HUES64 (cell line): ENCODE data around the gene HADHB. TPM values are rescaled to one million over a fixed set of nuclear protein-coding genes. Genes with fewer than 3 reads are reported as not detected.

ENCODE experiments used
- H3K27ac ChIP-seq: 2 replicates; pipeline ENCODE4 v1.7.0; 2013; ENCODE audit warnings: low read depth, low read length, inconsistent platforms
- H3K27me3 ChIP-seq: 2 replicates; pipeline ENCODE4 v1.6.1; 2013; ENCODE audit warnings: mild to moderate bottlenecking, low read length; ENCODE audit not compliant: insufficient read depth
- H3K36me3 ChIP-seq: 2 replicates; pipeline ENCODE4 v1.6.1; 2013; ENCODE audit warnings: mild to moderate bottlenecking, low read length; ENCODE audit not compliant: insufficient read depth
- H3K4me1 ChIP-seq: 2 replicates; pipeline ENCODE4 v1.6.1; 2013; ENCODE audit warnings: mild to moderate bottlenecking, low read length, moderate library complexity; ENCODE audit not compliant: insufficient read depth
- H3K4me3 ChIP-seq: 2 replicates; pipeline ENCODE4 v1.5.1; 2013; ENCODE audit warnings: mild to moderate bottlenecking, low read length, moderate library complexity
- H3K9ac ChIP-seq: 2 replicates; pipeline ENCODE4 v1.6.1; 2013; ENCODE audit warnings: mild to moderate bottlenecking, low read depth, low read length
- H3K9me3 ChIP-seq: 2 replicates; pipeline ENCODE4 v1.6.1; 2013; ENCODE audit warnings: low read depth, low read length; ENCODE audit not compliant: insufficient read depth
- WGBS: fragments of 150-250, 120-280 bp; methylation state at CpG from one replicate; pipeline ENCODE4 v1.1.7; 2013; ENCODE audit warnings: missing lambda C conversion rate; 5-methylcytosine and 5-hydroxymethylcytosine counted together
- polyA plus RNA-seq, 2 experiments: library from polyadenylated mRNA; stranded (reverse); fragments of 50-300 nt; gene quantifications; one replicate each; pipeline ENCODE4 v1.2.3, GENCODE V29; 2013

The HADHB gene
- 31.9 TPM for polyA plus RNA-seq (2013, experiment 1 of 2)
- polyA plus RNA-seq (2013, experiment 2 of 2): 35.7 TPM

- H3K4me1 ChIP-seq: peaks cover 10% of the 10 kb centered on the region
- under 1% methylated on average over 63 of the region's 63 CpGs for WGBS
- peak within 1 kb of the TSS; percentile 98 for H3K27ac ChIP-seq
- H3K9me3 ChIP-seq: no peaks in the 10 kb centered on the region
- H3K27me3 ChIP-seq: no peaks in the 10 kb centered on the region
- no peaks in the 10 kb centered on the region; the same call in 1 of the 2 replicates for H3K36me3 ChIP-seq
- H3K4me3 ChIP-seq: peak within 1 kb of the TSS; percentile 90
- H3K9ac ChIP-seq: peak within 1 kb of the TSS; percentile 78
Measured at GRCh38 chr2:26244309-26245230, at the start of gene HADHB, which contains the start of gene HADHA. Gene HADHB, plus strand, starts transcription at chr2:26244939. Its CDS starts 9,316 bp downstream, at chr2:26254255. Gene HADHA, minus strand, starts transcription at chr2:26244632. Its CDS starts 36 bp downstream, at chr2:26244596.

GRCh38 chr2:26195040-26195984, 49.4 kb upstream of the HADHB start:
- Histone ChIP-seq H3K9ac (no peak overlapping the region), H3K36me3 (peaks cover 94% of the 10 kb centered on the region), H3K9me3 (no peaks in the 10 kb centered on the region), H3K27me3 (no peaks in the 10 kb centered on the region), H3K4me3 (no peak overlapping the region), H3K4me1 (no peaks in the 10 kb centered on the region), H3K27ac (no peak overlapping the region)
- WGBS: 94% methylated on average over 12 of the region's 12 CpGs

GRCh38 chr2:26196683-26197418, 47.9 kb upstream of the HADHB start:
- WGBS: 97% methylated on average over 9 of the region's 9 CpGs
- Histone ChIP-seq H3K4me3 (no peak overlapping the region), H3K4me1 (no peaks in the 10 kb centered on the region), H3K27me3 (no peaks in the 10 kb centered on the region), H3K9ac (no peak overlapping the region), H3K9me3 (no peaks in the 10 kb centered on the region), H3K36me3 (peaks cover 91% of the 10 kb centered on the region), H3K27ac (no peak overlapping the region)

- H3K4me1 ChIP-seq: no peaks in the 10 kb centered on the region
- no peak overlapping the region for H3K4me3 ChIP-seq
- H3K27me3 ChIP-seq: no peaks in the 10 kb centered on the region
- H3K27ac ChIP-seq: no peak overlapping the region
- H3K9ac ChIP-seq: no peak overlapping the region
- 97% methylated on average over 4 of the region's 4 CpGs for WGBS
- peaks cover 95% of the 10 kb centered on the region for H3K36me3 ChIP-seq
- H3K9me3 ChIP-seq: no peaks in the 10 kb centered on the region
Measured at GRCh38 chr2:26197516-26197915, 47.2 kb upstream of the HADHB start.

GRCh38 chr2:26202981-26203490, 41.7 kb upstream of the HADHB start:
- Histone ChIP-seq H3K4me3 (no peak overlapping the region), H3K4me1 (no peaks in the 10 kb centered on the region), H3K9me3 (no peaks in the 10 kb centered on the region), H3K9ac (no peak overlapping the region), H3K36me3 (peaks cover 68% of the 10 kb centered on the region), H3K27me3 (no peaks in the 10 kb centered on the region), H3K27ac (no peak overlapping the region)
- WGBS: 89% methylated on average over 1 of the region's 1 CpG

- no peaks in the 10 kb centered on the region for H3K27me3 ChIP-seq
- H3K9ac ChIP-seq: no peak overlapping the region
- H3K9me3 ChIP-seq: no peaks in the 10 kb centered on the region
- peaks cover 69% of the 10 kb centered on the region for H3K36me3 ChIP-seq
- H3K27ac ChIP-seq: no peak overlapping the region
- H3K4me3 ChIP-seq: no peak overlapping the region
- WGBS: 91% methylated on average over 7 of the region's 7 CpGs
- no peaks in the 10 kb centered on the region for H3K4me1 ChIP-seq
Measured at GRCh38 chr2:26203906-26204305, 40.8 kb upstream of the HADHB start.

- Histone ChIP-seq H3K27me3 (no peaks in the 10 kb centered on the region), H3K4me1 (no peaks in the 10 kb centered on the region), H3K9ac (no peak overlapping the region), H3K9me3 (no peaks in the 10 kb centered on the region), H3K36me3 (peaks cover 90% of the 10 kb centered on the region), H3K4me3 (no peak overlapping the region), H3K27ac (no peak overlapping the region)
- WGBS: 97% methylated on average over 5 of the region's 5 CpGs
Measured at GRCh38 chr2:26212011-26212410, 32.7 kb upstream of the HADHB start.

GRCh38 chr2:26214759-26215158, 30.0 kb upstream of the HADHB start:
- no peaks in the 10 kb centered on the region for H3K4me1 ChIP-seq
- no peaks in the 10 kb centered on the region for H3K9me3 ChIP-seq
- H3K4me3 ChIP-seq: no peak overlapping the region
- 97% methylated on average over 1 of the region's 1 CpG for WGBS
- H3K9ac ChIP-seq: no peak overlapping the region
- H3K36me3 ChIP-seq: peaks cover 81% of the 10 kb centered on the region
- no peak overlapping the region for H3K27ac ChIP-seq
- H3K27me3 ChIP-seq: no peaks in the 10 kb centered on the region

GRCh38 chr2:26215833-26216232, 28.9 kb upstream of the HADHB start:
- no peaks in the 10 kb centered on the region for H3K9me3 ChIP-seq
- H3K4me3 ChIP-seq: no peak overlapping the region
- no peaks in the 10 kb centered on the region for H3K4me1 ChIP-seq
- peaks cover 76% of the 10 kb centered on the region for H3K36me3 ChIP-seq
- 97% methylated on average over 1 of the region's 1 CpG for WGBS
- H3K27me3 ChIP-seq: no peaks in the 10 kb centered on the region
- H3K9ac ChIP-seq: no peak overlapping the region
- no peak overlapping the region for H3K27ac ChIP-seq

- no peak overlapping the region for H3K27ac ChIP-seq
- H3K36me3 ChIP-seq: peaks cover 69% of the 10 kb centered on the region
- no peaks in the 10 kb centered on the region for H3K4me1 ChIP-seq
- no peaks in the 10 kb centered on the region for H3K27me3 ChIP-seq
- H3K9me3 ChIP-seq: no peaks in the 10 kb centered on the region
- no peak overlapping the region for H3K9ac ChIP-seq
- no peak overlapping the region for H3K4me3 ChIP-seq
- 97% methylated on average over 4 of the region's 4 CpGs for WGBS
Measured at GRCh38 chr2:26216587-26216986, 28.2 kb upstream of the HADHB start.
